Measurements from ENCODE around the gene ELOB. TPM values are rescaled to one million over a fixed set of nuclear protein-coding genes. Genes with fewer than 3 reads are reported as not detected.

Gene ELOB
- total RNA-seq, 1 donor from 2014 or later = 237 TPM

DNA sequence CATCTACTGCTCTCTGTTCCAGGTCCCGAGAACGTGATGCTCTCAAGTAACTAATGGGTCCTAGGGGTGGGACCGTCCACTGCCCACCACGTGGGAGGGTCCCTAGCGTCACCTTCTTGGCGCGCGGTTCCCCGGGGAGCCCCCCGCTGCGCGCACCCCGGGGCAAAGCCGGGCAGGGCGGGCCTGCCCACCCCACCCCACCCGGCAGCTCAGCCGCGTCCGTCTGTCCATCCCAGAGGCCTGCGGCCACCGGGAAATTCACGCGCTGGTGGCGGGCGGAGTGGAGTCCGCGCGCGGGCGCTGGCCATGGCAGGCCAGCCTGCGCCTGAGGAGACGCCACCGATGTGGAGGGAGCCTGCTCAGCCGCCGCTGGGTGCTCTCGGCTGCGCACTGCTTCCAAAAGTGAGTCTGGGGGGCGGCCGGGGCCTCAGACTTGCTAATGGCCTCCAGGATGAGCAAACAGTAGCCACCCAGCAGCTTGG lies 21.7 kb upstream of the ELOB start:
- H3K27ac Mint-ChIP-seq = no peak overlapping the region
- H3K27me3 Mint-ChIP-seq = peaks cover 22% of the 10 kb centered on the region
- DNase-seq (ENCODE audit: extremely low spot score, unreplicated experiment) = no peak
- H3K4me1 Mint-ChIP-seq (ENCODE audit: unreplicated experiment) = peaks cover 9% of the 10 kb centered on the region
- H3K9me3 Mint-ChIP-seq = no peaks in the 10 kb centered on the region
- H3K4me3 Mint-ChIP-seq = no peak overlapping the region
- H3K36me3 Mint-ChIP-seq = no peaks in the 10 kb centered on the region
- TF ChIP-seq, protein P1, sequence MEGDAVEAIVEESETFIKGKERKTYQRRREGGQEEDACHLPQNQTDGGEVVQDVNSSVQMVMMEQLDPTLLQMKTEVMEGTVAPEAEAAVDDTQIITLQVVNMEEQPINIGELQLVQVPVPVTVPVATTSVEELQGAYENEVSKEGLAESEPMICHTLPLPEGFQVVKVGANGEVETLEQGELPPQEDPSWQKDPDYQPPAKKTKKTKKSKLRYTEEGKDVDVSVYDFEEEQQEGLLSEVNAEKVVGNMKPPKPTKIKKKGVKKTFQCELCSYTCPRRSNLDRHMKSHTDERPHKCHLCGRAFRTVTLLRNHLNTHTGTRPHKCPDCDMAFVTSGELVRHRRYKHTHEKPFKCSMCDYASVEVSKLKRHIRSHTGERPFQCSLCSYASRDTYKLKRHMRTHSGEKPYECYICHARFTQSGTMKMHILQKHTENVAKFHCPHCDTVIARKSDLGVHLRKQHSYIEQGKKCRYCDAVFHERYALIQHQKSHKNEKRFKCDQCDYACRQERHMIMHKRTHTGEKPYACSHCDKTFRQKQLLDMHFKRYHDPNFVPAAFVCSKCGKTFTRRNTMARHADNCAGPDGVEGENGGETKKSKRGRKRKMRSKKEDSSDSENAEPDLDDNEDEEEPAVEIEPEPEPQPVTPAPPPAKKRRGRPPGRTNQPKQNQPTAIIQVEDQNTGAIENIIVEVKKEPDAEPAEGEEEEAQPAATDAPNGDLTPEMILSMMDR (conservative IDR thresholded peaks at IDR 0.05) = no peak

DNA sequence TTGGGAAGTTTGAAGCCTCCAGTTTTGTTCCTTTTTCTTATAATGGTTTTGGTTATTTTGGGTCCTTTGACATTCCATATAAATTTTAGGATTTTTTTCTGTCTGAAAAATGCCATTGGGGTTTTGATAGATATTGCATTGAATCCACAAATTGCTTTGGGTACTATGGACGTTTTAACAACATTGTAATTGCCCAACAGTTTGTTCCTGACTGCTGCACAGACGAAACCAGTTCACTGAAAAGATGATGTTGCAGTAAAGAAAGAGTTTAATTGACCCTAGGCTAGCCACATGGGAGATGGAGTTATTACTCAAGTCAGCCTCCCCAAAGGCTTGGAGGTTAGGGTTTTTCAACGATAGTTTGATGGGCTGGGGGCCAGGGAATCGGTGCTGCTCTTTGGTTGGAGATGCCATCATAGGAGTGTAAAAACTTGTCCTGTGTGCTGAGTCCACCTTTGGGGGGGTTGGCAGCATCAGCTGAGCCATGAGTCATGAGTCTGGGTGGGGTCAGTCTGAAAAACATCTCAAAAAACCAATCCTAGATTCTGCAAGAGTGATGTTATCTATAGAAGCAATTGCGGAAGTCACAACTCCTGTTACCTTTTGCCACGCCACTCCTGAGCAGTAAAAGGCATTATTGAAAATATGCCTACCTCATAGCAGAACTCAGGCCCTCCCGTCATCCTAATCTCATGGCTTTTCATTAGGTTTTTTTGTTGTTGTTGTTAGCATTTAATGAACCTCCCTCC lies 18.5 kb upstream of the ELOB start:
- H3K9me3 Mint-ChIP-seq = no peaks in the 10 kb centered on the region
- DNase-seq (ENCODE audit: extremely low spot score, unreplicated experiment) = no peak
- H3K36me3 Mint-ChIP-seq = no peaks in the 10 kb centered on the region
- peak overlapping the region; percentile 59 for H3K27ac Mint-ChIP-seq
- H3K27me3 Mint-ChIP-seq = peaks cover 35% of the 10 kb centered on the region
- no peak overlapping the region for H3K4me3 Mint-ChIP-seq
- peaks cover 9% of the 10 kb centered on the region for H3K4me1 Mint-ChIP-seq (ENCODE audit: unreplicated experiment)
- TF ChIP-seq, protein P1 (conservative IDR thresholded peaks at IDR 0.05) = no peak

DNA sequence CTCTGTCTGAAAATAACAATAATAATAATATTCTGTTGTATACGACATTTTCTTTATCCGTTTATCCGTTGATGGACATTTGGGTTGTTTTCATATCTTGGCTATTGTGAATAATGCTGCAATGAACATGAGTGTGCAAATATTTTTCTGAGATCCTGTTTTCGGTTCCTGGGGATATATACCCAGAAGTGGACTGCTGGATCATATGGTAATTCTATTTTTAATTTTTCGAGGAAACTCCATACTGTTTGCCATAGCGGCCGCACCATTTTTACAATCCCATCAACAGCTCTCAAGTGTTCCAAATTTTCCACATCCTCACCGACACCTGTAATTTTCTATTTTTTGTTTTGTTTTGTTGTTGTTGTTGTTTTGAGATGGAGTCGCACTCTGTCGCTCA lies 15.9 kb upstream of the ELOB start:
- no peak overlapping the region for H3K27ac Mint-ChIP-seq
- no peaks in the 10 kb centered on the region for H3K36me3 Mint-ChIP-seq
- TF ChIP-seq, protein P1 (conservative IDR thresholded peaks at IDR 0.05) = no peak
- H3K27me3 Mint-ChIP-seq = peaks cover 41% of the 10 kb centered on the region
- no peak for DNase-seq (ENCODE audit: extremely low spot score, unreplicated experiment)
- no peak overlapping the region for H3K4me3 Mint-ChIP-seq
- H3K9me3 Mint-ChIP-seq = no peaks in the 10 kb centered on the region
- peaks cover 9% of the 10 kb centered on the region for H3K4me1 Mint-ChIP-seq (ENCODE audit: unreplicated experiment)

- TF ChIP-seq, protein P1 (conservative IDR thresholded peaks at IDR 0.05) = no peak
- Mint-ChIP-seq H3K4me3 (no peak overlapping the region), H3K27ac (no peak overlapping the region), H3K4me1 (ENCODE audit: unreplicated experiment) (peaks cover 9% of the 10 kb centered on the region), H3K27me3 (peaks cover 33% of the 10 kb centered on the region), H3K9me3 (no peaks in the 10 kb centered on the region), H3K36me3 (no peaks in the 10 kb centered on the region)
- no peak for DNase-seq (ENCODE audit: extremely low spot score, unreplicated experiment)
Measured at GRCh38 chr16:2791174-2791573, 14.1 kb upstream of the ELOB start.

DNA sequence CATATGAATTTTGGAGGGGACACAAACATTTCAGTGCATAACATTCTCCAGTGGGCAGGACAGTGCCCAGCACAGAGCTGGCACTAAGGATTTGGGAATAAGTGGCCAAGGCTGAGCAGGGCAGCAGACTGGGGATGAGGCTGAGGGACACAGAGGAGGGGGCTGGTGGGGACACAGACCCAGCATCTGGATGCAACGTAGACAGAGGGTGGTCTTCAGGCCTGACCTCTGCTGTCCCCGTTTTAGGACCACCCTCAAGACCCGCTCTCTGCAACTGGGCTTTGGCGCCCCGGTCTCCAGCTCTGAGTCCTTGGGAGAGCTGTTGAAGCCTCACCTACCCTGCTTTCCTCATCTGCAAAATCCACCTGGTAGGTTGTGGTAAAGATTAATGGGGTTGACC lies 13.6 kb upstream of the ELOB start:
- no peaks in the 10 kb centered on the region for H3K36me3 Mint-ChIP-seq
- peaks cover 29% of the 10 kb centered on the region for H3K27me3 Mint-ChIP-seq
- no peak overlapping the region for H3K27ac Mint-ChIP-seq
- peaks cover 5% of the 10 kb centered on the region for H3K4me1 Mint-ChIP-seq (ENCODE audit: unreplicated experiment)
- DNase-seq (ENCODE audit: extremely low spot score, unreplicated experiment) = no peak
- no peaks in the 10 kb centered on the region for H3K9me3 Mint-ChIP-seq
- TF ChIP-seq, protein P1 (conservative IDR thresholded peaks at IDR 0.05) = no peak
- H3K4me3 Mint-ChIP-seq = no peak overlapping the region
